ENCODE data around the gene APOD. TPM values are rescaled to one million over a fixed set of nuclear protein-coding genes. Genes with fewer than 3 reads are reported as not detected.
"Not testable (repeated sequence)": the region's sequence is repeated elsewhere in the genome, so short reads cannot be mapped to it uniquely, and the experiment has no call there.

The APOD gene
- total RNA-seq, 1 experiment from 2014 or later, result not detected

DNA sequence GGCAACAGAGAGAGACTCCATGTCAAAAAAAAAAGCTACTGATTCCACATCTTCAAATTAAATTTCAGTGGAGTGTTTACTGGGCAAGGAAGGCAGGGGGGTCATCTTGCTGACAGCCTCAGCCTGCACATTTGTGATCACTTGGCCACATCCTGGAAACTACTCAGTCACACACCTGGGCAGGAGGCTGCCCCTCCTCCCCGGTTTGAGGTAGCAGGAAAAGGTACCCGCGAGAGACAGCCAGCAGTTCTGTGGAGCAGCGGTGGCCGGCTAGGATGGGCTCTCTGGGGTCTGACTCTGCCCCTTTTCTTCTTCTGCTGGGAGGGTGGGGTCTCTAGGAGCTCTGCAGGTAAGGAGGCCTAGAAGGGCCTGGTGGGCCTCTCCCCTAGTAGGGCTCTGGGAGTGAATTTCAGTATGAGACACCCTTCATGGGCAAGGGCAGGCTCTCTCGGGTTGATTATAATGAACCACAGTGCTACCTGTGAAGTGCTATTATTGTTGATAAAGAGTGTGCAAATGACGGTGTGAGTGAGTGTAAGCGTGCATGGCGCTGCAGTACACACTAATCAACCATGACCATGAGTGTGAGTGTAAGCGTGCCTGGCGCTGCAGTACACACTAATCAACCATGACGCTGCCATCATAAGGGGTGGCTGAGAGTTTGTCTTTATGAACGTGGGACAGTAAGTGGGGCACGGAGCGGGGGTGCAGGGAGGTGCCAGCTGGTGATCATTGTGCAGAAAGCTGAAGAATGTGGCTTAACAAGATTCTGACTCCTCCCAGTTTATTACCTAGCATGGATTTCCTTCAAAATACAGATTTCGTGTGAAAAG lies 31.1 kb upstream of the APOD start:
- H3K27ac Mint-ChIP-seq; H2AFZ ChIP-seq (ENCODE audit: low read length): not testable (repeated sequence)
- no CpG with 5 or more reads among the region's 16 CpGs for WGBS (ENCODE audit: extremely low coverage, insufficient read length, low lambda C conversion rate)

More for the DNA sequence above, 31.1 kb upstream of the APOD start:
- not testable (repeated sequence) for H3K79me1 ChIP-seq (ENCODE audit: insufficient read depth, low read depth, low read length, poor library complexity, severe bottlenecking); H3K27me3 Mint-ChIP-seq (ENCODE audit: low read depth); H2BK5ac ChIP-seq (ENCODE audit: insufficient read length, low read length); H3K27me3 ChIP-seq (ENCODE audit: insufficient read depth, low read length); H2BK20ac ChIP-seq (ENCODE audit: low read depth, low read length, poor library complexity, severe bottlenecking); H3K23me2 ChIP-seq (ENCODE audit: insufficient read length, low read depth, low read length, poor library complexity, severe bottlenecking); H3K9ac ChIP-seq (ENCODE audit: extremely low read depth, insufficient read length, low read length); H3K18ac ChIP-seq (ENCODE audit: insufficient read length, low read depth, low read length); H2BK12ac ChIP-seq (ENCODE audit: insufficient read length, low read depth, low read length); H2AK5ac ChIP-seq (ENCODE audit: insufficient read length, low read length); H2BK15ac ChIP-seq (ENCODE audit: low read depth, low read length); H3K4ac ChIP-seq (ENCODE audit: low read depth, low read length); DNase-seq; H4K91ac ChIP-seq (ENCODE audit: insufficient read length, low read depth, low read length); H3K23ac ChIP-seq (ENCODE audit: insufficient read length, low read depth, low read length); H3K4me1 ChIP-seq (ENCODE audit: insufficient read depth, low read length); H4K8ac ChIP-seq (replicated peaks; ENCODE audit: insufficient read length, low read depth, low read length); H3K36me3 Mint-ChIP-seq (ENCODE audit: insufficient read depth in 1 of 3, low read depth in 3 of 3); H2BK120ac ChIP-seq (ENCODE audit: low read depth, low read length, poor library complexity, severe bottlenecking); H3K79me2 ChIP-seq (ENCODE audit: insufficient read depth, low read length); H3K9me3 ChIP-seq (ENCODE audit: control insufficient read depth, low read depth, low read length); H3T11ph ChIP-seq (ENCODE audit: low read length); H3K4me2 ChIP-seq (ENCODE audit: insufficient read depth, insufficient read length, low read length); H4K5ac ChIP-seq (ENCODE audit: insufficient read length, low read depth, low read length); H3K27ac ChIP-seq (ENCODE audit: insufficient read length, low read depth, low read length); H3K56ac ChIP-seq (ENCODE audit: insufficient read length, low read depth, low read length); H3K14ac ChIP-seq (ENCODE audit: insufficient read depth, low read length); H3K4me1 Mint-ChIP-seq; H4K20me1 ChIP-seq (ENCODE audit: control insufficient read depth, insufficient read depth, insufficient read length); H3K4me3 Mint-ChIP-seq
- H3K9me3 Mint-ChIP-seq, result peaks cover 10 to 23% of the 10 kb centered on the region in 2 experiments
